ENCODE measurements around the gene TRIO. TPM values are rescaled to one million over a fixed set of nuclear protein-coding genes. Genes with fewer than 3 reads are reported as not detected.

The TRIO gene
- total RNA-seq, 1 donor from 2014 or later, result 148 TPM

DNA sequence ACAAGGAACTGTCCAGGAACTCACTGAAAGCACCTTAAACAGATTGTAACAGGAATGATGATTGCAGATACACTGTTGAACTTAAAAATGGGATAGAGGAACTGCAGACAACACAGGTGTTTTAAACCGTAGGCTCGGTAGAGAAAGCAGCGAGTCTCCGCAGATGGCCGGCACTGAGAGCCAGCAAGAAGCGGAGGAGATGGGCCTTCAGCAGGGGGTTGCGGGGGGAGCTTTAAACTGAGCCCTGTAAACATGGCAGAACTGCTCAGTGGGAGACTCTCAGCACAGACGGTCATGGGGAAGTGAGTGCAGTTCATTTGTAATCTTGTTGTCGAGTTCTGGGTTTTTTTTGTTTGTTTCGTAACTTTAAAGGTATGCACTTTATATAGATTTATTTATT is 283.4 kb downstream of the TRIO start:
- Histone ChIP-seq H3K9me3 (no peaks in the 10 kb centered on the region), H3K27ac (no peak overlapping the region), H3K4me1 (no peaks in the 10 kb centered on the region), H3K4me3 (no peak overlapping the region), H3K36me3 (peaks cover 82% of the 10 kb centered on the region), H3K27me3 (ENCODE audit: low read depth) (no peaks in the 10 kb centered on the region)
- no peak for ATAC-seq
- no peak for DNase-seq
- TF ChIP-seq, protein P1, sequence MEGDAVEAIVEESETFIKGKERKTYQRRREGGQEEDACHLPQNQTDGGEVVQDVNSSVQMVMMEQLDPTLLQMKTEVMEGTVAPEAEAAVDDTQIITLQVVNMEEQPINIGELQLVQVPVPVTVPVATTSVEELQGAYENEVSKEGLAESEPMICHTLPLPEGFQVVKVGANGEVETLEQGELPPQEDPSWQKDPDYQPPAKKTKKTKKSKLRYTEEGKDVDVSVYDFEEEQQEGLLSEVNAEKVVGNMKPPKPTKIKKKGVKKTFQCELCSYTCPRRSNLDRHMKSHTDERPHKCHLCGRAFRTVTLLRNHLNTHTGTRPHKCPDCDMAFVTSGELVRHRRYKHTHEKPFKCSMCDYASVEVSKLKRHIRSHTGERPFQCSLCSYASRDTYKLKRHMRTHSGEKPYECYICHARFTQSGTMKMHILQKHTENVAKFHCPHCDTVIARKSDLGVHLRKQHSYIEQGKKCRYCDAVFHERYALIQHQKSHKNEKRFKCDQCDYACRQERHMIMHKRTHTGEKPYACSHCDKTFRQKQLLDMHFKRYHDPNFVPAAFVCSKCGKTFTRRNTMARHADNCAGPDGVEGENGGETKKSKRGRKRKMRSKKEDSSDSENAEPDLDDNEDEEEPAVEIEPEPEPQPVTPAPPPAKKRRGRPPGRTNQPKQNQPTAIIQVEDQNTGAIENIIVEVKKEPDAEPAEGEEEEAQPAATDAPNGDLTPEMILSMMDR (IDR thresholded peaks at IDR 0.05), result no peak
- intact Hi-C loops (cut with DNase I), result no loop called here

DNA sequence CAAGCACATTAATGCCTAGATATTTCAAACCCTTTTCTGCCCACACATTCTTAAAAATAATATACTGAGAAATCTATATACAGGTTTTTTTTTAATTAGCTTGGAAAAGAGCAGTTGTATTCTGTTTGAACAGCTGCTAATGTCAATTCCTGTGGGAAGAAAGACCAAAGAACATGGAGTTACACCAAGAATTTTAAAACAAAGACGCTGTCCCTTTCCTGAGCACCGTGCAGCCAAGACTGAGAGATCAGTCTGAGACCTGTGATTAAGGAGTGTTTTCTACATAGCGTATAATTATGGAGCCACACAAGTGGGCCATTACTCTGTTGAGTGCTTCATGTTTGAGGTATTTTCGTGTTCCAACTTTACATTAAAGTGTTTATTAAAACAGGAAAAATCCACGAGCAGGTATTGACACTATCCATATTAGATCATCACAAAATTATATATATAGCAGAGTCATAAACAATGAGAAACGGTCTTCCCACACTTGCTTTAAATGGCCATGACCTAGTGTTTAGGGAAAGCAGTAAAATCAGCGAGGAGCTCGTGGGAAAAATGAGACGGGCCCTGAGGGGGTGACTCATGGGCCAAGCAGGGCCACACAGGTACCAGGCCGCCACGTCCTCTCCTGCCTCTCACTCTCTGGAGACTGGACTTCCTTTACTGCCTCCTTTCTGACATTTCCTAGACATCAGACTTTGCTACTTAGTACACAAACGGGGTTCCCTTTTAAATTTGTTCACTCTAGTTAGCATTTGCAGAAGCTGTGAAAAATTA is 285.4 kb downstream of the TRIO start:
- Histone ChIP-seq H3K36me3 (peaks cover 67% of the 10 kb centered on the region), H3K27ac (no peak overlapping the region), H3K4me3 (no peak overlapping the region), H3K27me3 (ENCODE audit: low read depth) (no peaks in the 10 kb centered on the region), H3K4me1 (no peaks in the 10 kb centered on the region), H3K9me3 (no peaks in the 10 kb centered on the region)
- intact Hi-C loops (cut with DNase I), result no loop called here
- TF ChIP-seq, protein P1 (IDR thresholded peaks at IDR 0.05), result no peak
- DNase-seq (no peak), ATAC-seq (no peak)

DNA sequence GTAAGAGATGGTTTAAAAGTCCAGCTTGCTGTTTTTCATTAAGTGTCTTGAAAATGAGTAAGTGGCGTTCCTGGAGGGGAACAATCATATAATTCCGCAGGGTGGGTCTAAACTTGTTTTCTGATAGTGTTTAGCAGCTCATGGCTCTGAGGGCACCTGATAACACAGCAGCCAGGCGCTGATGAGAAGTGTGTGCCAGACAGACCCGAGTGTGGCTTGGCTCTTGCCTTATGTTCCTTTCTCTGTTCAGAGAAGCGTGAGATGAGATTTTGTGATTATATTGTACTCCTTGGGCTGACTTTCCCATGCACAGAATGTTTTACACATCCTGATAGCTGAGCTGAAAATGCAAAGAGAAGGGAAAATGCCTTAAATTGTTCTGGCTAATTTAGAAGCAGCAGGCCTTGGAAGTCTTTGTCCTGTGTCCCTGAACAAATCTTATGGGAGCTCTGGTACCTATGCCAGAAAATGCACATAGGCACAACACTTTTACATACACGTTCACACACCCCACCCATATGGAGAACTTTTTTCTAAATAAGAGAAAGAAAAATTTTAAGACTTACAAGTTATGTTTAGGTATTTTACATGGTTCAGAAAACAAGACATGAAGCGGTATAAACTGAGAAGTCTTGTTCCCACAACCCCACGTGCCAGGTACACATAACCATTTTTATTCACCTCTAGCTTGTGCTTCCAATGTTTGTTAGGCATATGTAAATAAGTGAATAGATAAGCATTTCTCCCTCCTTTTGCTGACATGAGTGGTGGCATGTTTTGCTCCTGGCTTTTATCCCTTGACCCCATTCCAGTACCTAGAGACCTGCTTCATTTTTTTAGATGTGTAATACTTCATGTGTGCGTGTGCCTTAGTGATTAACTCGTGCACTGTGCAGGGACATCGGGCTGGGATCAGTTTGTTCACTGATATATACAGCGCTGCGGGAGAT is 286.2 kb downstream of the TRIO start:
- ATAC-seq, result no peak
- H3K27ac ChIP-seq, result no peak overlapping the region
- intact Hi-C loops (cut with DNase I), result no loop called here
- no peak overlapping the region for H3K4me3 ChIP-seq
- no peaks in the 10 kb centered on the region for H3K9me3 ChIP-seq
- no peaks in the 10 kb centered on the region for H3K4me1 ChIP-seq
- H3K27me3 ChIP-seq (ENCODE audit: low read depth), result no peaks in the 10 kb centered on the region
- TF ChIP-seq, protein P1 (IDR thresholded peaks at IDR 0.05), result no peak
- no peak for DNase-seq
- H3K36me3 ChIP-seq, result peaks cover 63% of the 10 kb centered on the region

DNA sequence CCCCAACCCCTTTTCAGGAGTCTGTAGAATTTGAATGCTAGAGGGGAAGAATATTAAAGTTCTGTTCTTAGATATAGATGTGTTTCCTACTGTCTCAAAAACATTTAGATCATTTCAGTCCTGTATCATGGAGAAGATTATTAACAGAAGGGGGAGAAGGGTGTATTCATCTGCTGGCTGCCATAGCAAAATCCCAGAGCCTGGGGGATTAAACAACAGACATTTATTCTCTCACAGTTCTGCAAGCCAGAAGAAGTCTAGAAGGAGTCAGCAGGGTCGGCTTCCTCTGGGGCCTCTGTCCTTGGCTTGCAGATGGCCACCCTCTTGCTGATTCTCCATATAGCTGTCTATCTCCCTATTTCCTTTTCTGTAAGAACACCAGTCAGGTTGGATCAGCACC is 288.4 kb downstream of the TRIO start:
- H3K27ac ChIP-seq, result no peak overlapping the region
- TF ChIP-seq, protein P1 (IDR thresholded peaks at IDR 0.05), result no peak
- H3K4me3 ChIP-seq, result no peak overlapping the region
- ATAC-seq, result no peak
- no peaks in the 10 kb centered on the region for H3K4me1 ChIP-seq
- no peak for DNase-seq
- intact Hi-C loops (cut with DNase I), result no loop called here
- peaks cover 50% of the 10 kb centered on the region for H3K36me3 ChIP-seq
- H3K27me3 ChIP-seq (ENCODE audit: low read depth), result no peaks in the 10 kb centered on the region
- H3K9me3 ChIP-seq, result no peaks in the 10 kb centered on the region

DNA sequence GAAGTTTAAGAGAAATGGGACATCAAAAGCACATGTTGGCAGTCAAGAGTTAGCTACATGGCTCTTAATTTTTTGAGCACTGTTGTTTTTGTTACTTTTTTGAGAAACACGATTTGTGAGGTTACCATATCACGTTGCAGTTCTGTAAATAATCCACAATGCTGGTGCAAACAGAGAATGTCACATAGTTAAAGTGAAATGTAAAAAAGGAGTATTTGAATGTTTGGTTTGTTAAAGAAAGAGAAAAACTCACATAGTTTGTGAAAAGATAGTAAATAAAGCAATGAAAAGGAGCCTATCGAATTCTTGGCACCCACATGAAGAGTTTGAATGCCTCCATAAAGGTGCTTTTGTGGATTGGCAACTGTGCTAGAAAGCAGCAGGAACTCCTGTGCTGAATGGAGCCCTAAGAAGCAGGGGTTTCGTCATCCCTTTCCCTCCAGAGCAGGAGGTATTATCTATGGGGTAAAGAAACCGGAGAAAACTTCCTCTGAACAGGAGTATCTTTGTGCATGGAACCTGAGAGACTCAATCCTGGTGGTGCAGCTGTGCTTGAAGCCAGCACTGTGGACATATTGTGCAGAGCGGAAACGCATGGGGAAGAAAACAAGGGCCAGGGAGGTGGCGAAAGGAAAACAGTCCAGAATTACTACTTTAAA is 289.9 kb downstream of the TRIO start:
- no peaks in the 10 kb centered on the region for H3K9me3 ChIP-seq
- H3K4me1 ChIP-seq, result no peaks in the 10 kb centered on the region
- no peak overlapping the region for H3K4me3 ChIP-seq
- TF ChIP-seq, protein P1 (IDR thresholded peaks at IDR 0.05), result no peak
- ATAC-seq (no peak), DNase-seq (no peak)
- no peak overlapping the region for H3K27ac ChIP-seq
- intact Hi-C loops (cut with DNase I), result no loop called here
- H3K36me3 ChIP-seq, result peaks cover 49% of the 10 kb centered on the region
- no peaks in the 10 kb centered on the region for H3K27me3 ChIP-seq (ENCODE audit: low read depth)
